NCI-H2081 treated with DMSO at 0.1 percent for 48 hours (cell line): Measurements from ENCODE around the gene FES.
"Not testable (repeated sequence)": the region's sequence is repeated elsewhere in the genome, so short reads cannot be mapped to it uniquely, and the experiment has no call there.

Experiments
- DNase-seq: peaks from one replicate; lab custom pipeline; 2025; lab: John Stamatoyannopoulos, UW

Gene FES

DNA sequence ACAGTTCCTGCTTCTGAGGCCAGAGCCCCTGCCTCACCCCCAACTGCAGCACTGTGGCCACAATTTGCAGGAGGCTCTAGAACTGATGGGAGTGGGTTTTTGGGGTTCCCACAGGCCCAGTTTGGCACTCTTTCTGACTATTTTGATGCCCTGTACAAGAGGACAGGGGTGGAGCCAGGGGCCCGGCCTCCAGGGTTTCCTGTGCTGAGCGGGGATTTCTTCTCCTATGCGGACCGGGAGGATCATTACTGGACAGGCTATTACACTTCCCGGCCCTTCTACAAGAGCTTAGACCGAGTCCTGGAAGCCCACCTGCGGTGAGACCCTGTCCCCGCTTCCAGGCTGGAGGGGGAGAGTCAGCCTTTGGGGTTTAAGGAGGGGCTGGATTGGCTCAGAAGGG lies 25.7 kb downstream of the FES start:
- DNase-seq, result no peak

DNA sequence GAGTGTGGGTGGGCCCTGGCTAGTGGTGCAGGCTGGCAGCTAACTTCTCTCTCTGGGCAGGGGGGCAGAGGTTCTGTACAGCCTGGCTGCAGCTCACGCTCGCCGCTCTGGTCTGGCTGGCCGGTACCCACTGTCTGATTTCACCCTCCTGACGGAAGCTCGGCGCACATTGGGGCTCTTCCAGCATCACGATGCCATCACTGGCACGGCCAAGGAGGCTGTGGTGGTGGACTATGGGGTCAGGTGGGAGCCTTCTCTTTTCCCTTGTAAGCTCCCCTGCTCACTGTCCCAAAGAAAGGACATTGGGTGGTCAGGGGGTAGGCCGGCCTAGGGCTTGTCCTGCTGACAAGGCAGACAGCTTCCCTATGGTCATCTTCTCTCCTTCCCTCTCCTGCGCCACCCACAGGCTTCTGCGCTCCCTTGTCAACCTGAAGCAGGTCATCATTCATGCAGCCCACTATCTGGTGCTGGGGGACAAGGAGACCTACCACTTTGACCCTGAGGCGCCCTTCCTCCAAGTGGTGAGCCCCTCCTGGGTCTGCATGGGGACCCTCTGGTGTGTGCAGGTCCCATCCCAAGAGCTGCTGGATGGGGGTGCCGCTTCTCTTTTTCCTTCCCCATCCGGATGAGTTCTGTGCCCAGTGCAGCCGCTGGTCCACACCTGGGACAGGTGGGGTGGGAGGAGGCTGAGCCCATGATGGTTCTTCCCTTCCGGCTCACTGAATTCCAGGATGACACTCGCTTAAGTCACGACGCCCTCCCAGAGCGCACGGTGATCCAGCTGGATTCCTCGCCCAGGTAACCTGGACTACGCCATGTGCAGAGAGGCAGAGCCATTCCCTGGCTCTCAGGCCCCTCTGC lies 26.4 kb downstream of the FES start:
- no peak for DNase-seq

- no peak for DNase-seq
Observed at GRCh38 chr15:90911302-90911623, 27.0 kb downstream of the FES start.

DNA sequence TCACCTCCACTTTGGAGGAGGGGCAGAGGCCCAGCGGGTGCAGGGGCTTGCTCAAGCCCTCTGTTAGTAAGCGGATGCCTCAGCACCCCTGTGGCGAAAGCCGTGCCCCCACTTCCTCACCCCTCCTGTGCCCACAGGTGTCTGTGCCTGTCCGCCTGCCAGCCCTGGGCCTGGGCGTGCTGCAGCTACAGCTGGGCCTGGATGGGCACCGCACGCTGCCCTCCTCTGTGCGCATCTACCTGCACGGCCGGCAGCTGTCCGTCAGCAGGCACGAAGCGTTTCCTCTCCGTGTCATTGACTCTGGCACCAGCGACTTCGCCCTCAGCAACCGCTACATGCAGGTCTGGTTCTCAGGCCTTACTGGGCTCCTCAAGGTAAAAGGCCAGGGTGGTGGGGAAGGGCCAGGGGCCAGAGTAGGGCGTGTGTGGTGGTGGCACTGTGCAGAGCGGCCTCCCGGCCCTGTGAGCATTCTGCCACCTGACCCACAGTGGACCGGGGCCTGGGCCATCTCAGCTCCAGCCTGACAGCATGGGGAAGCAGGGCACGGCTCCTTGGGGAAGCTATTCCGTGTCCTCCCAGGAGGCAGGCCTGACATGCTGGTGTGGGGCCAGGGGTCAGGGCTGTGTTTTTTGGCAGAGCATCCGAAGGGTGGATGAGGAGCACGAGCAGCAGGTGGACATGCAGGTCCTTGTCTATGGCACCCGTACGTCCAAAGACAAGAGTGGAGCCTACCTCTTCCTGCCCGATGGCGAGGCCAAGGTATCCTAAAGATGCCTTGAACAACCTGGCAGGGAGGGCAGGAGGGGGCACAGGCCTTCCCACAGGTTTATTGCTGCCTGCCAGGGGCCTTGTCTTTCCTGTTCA lies 27.8 kb downstream of the FES start:
- DNase-seq, result no peak

GRCh38 chr15:90912770-90913075 lies 28.4 kb downstream of the FES start:
- no peak for DNase-seq

DNA sequence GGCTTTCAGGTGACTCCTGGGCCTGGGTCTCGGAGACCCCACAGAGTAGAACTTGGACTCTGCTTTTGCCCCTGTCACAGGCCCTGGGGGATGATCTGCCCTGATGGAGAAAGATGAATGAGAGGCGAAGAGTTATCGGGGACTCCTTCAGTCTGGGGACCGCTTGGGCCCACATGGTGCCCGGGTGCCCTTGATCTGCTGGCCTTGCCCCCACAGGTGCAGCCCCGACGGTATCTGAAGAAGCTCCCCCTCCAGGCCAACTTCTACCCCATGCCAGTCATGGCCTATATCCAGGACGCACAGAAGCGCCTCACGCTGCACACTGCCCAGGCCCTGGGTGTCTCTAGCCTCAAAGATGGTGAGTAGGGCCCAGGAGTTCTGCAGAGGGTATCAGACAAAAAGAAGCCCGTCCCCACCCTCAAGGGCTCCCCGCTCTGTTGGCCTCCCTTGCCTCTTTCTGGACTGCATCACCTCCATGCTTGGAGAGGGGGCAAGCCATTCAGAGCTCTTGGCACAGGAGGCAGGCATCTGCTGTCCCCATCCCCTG lies 29.2 kb downstream of the FES start:
- no peak for DNase-seq

DNA sequence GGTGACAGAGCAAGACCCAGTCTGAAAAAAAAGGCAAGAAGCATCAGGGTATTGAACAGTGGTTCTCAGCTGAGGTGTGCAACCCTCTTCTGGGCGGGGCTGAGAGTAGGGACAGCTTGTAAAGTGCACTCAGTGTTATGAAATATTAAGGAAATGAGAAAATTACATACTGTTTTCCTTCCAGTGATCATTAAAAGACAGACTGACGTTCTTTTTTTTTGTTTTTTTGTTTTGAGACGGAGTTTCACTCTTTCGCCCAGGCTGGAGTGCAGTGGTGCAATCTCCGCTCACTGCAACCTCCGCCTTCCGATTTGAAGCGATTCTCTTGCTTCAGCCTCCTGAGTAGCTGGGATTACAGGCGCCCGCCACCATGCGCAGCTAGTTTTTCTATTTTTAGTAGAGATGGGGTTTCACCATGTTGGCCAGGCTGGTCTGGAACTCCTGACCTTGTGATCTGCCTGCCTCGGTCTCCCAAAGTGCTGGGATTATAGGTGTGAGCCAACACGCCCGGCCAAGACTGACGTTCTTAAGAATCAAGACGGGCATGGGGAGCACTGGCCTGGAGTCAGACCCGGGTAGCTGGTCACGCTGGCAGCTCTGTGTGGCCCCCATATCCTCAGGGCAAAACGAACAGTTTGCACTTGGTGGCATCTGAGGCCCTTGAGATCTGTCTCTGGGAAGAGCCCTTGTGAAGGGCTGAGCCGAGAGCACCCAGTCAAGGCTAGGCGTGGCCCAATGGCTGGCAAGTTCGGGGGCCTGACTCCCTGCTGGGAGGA lies 30.2 kb downstream of the FES start:
- DNase-seq, result no peak

DNA sequence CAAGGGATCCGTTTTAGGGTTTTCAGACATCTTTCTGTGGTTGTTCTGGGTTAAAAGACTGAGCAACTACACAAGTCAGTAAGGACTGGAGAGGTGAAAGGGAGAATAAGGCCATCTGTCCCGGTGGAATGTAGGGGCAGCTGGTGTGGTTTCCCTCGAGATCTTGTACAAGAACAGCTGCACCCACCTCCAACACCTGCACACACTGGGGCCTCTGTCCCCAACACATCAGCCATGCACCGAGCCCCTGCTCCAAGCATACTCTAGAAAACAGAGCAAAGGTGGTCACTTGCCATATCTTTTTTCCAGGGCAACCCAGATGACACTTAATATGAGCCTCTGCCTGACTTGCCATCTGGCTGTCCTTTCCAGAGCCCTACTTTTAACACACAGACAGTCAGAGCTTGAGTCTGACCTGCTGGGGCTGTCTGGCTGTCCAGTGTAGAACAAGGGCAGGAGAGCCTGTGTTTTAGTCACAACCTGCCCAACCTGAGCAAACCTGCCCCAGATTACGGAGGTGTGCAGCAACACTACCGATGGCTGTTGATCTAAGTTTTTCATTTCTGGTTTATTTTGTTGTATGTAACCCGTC lies 31.0 kb downstream of the FES start:
- DNase-seq, result no peak

GRCh38 chr15:90915808-90916440 lies 31.6 kb downstream of the FES start:
- DNase-seq, result no peak

DNA sequence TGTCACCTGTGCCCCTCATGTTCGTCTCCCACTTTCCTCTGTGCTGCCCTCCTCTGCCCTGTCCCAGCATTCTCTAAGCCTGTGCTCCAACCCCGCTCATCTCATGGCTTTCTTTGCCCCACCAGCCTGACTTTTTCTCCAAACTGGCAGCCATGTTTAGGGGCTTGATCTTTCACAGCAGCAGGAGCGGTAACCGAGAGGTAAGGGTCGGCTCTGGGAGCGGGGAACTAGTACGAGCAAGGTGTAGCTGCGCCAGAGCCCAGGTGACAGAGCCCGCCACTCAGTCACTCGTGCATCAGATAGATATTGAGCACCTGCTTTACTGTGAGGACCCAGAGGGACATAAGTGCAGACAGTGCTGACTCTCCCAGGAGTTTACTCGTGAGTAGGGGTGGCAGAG lies 32.2 kb downstream of the FES start:
- DNase-seq, result no peak

- no peak for DNase-seq
Observed at GRCh38 chr15:90917569-90917968, 33.3 kb downstream of the FES start.

GRCh38 chr15:90918034-90918788 lies 33.9 kb downstream of the FES start:
- DNase-seq, result no peak

DNA sequence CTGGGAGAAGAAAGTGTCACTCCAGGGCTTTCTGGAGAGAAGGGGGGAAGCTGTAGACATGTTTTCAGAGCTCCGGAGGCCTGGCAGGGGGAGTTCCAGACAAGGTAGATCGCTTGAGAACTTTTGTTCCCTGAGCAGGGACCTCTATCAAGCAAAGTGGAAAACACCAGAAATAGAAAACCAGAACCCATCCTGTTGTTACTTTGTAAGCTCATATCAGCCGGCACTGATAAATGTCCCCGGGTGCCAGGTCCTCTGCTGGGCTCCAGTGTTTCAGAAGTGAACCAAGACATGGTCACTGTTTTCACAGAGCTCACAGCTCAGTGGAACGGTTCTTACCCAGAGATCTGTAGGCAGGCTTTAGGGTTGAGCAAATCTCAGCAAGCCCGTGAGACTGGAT lies 34.5 kb downstream of the FES start:
- no peak for DNase-seq

DNA sequence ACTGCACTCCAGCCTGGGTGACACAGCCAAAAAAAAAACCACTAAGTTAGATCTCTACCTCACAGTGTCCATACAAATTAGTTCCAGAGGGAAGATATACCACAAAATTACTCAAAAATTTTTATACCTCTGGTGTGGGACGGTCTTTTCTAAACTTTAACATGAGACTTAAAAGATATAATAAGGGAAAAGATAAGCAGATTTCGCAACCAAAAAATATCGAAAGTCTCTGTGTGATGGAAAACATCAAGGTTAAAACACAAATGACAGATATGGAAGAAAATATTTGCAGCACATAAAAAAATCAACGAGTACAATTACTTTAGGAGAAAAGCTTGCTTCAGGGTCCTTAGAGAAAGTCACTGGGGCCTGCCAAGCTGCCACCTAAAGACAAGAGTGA lies 37.6 kb downstream of the FES start:
- DNase-seq, result no peak

DNA sequence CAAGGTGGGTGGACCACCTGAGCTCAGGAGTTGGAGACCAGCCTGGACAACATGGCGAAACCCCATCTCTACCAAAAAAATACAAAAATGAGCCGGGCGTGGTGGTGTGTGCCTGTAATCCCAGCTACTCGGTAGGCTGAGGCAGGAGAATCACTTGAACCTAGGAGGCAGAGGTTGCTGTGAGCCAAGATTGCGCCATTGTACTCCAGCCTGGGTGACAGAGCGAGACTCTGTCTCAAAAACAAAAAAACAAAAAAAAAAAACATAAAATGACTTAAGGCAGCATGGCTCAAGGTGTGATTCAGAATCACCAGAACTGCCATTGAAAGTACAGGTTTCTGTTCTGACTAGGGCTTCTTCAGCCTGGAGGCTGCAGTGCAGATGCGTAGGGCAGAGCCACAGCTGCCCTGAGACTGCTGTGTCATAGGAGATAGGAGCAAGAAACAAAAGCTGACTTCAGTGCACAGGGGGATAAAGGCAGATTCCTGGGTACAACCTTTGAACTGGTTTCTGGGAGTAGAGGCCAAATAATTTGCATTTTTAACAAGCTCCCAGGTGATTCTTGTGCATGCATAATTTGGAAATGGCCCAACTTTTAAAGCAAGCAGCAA lies 38.5 kb downstream of the FES start:
- not testable (repeated sequence) for DNase-seq

DNA sequence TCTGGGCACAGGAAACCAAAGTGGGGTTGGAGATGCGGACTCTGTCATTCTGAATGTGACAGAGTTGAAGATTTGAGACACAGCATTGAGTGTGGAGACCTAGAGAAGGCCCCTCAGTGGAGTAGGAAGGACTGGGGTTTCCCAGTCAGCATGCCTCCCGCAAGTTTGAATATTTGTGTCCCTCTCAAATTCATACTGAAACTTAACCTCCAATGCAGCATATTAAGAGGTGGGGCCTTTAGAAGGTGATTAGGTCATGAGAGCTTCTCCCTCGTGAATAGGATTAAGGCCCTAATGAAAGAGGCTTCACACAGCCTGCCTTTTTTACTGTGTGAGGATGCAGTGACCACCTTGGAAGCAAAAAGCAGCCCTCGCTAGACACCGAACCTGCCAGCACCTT lies 40.1 kb downstream of the FES start:
- DNase-seq, result no peak

GRCh38 chr15:90926766-90927165 lies 42.5 kb downstream of the FES start:
- not testable (repeated sequence) for DNase-seq

GRCh38 chr15:90928106-90928505 lies 43.8 kb downstream of the FES start:
- DNase-seq, result not testable (repeated sequence)

- no peak for DNase-seq
Observed at GRCh38 chr15:90929246-90930019, 45.1 kb downstream of the FES start.
